HUES64 (cell line): ENCODE results near the gene KRT24.

Experiments
- H3K27ac ChIP-seq: 2 replicates; pipeline ENCODE4 v1.7.0; 2013; ENCODE audit warnings: low read depth, low read length, inconsistent platforms
- H3K27me3 ChIP-seq: 2 replicates; pipeline ENCODE4 v1.6.1; 2013; ENCODE audit warnings: mild to moderate bottlenecking, low read length; ENCODE audit not compliant: insufficient read depth
- H3K36me3 ChIP-seq: 2 replicates; pipeline ENCODE4 v1.6.1; 2013; ENCODE audit warnings: mild to moderate bottlenecking, low read length; ENCODE audit not compliant: insufficient read depth
- H3K4me1 ChIP-seq: 2 replicates; pipeline ENCODE4 v1.6.1; 2013; ENCODE audit warnings: mild to moderate bottlenecking, low read length, moderate library complexity; ENCODE audit not compliant: insufficient read depth
- H3K4me3 ChIP-seq: 2 replicates; pipeline ENCODE4 v1.5.1; 2013; ENCODE audit warnings: mild to moderate bottlenecking, low read length, moderate library complexity
- H3K9ac ChIP-seq: 2 replicates; pipeline ENCODE4 v1.6.1; 2013; ENCODE audit warnings: mild to moderate bottlenecking, low read depth, low read length
- H3K9me3 ChIP-seq: 2 replicates; pipeline ENCODE4 v1.6.1; 2013; ENCODE audit warnings: low read depth, low read length; ENCODE audit not compliant: insufficient read depth
- WGBS: fragments of 150-250, 120-280 bp; methylation state at CpG from one replicate; pipeline ENCODE4 v1.1.7; 2013; ENCODE audit warnings: missing lambda C conversion rate; 5-methylcytosine and 5-hydroxymethylcytosine counted together

Gene KRT24

GRCh38 chr17:40722241-40722640 lies 18.7 kb upstream of the KRT24 start:
- Histone ChIP-seq H3K27me3 (no peaks in the 10 kb centered on the region), H3K4me3 (no peak overlapping the region), H3K36me3 (no peaks in the 10 kb centered on the region), H3K9ac (no peak overlapping the region), H3K27ac (no peak overlapping the region), H3K9me3 (no peaks in the 10 kb centered on the region), H3K4me1 (no peaks in the 10 kb centered on the region)
- 79% methylated on average over 1 of the region's 1 CpG for WGBS

GRCh38 chr17:40720899-40721298 lies 17.3 kb upstream of the KRT24 start:
- Histone ChIP-seq H3K27me3 (no peaks in the 10 kb centered on the region), H3K4me1 (no peaks in the 10 kb centered on the region)
- 100% methylated on average over 1 of the region's 2 CpGs for WGBS

GRCh38 chr17:40718930-40719329 lies 15.4 kb upstream of the KRT24 start:
- WGBS: 87% methylated on average over 8 of the region's 8 CpGs
- H3K4me1 ChIP-seq: no peaks in the 10 kb centered on the region

More at GRCh38 chr17:40720899-40721298, 17.3 kb upstream of the KRT24 start:
- Histone ChIP-seq H3K4me3 (no peak overlapping the region), H3K9me3 (no peaks in the 10 kb centered on the region), H3K36me3 (no peaks in the 10 kb centered on the region), H3K27ac (no peak overlapping the region), H3K9ac (no peak overlapping the region)

GRCh38 chr17:40717776-40718175 lies 14.2 kb upstream of the KRT24 start:
- Histone ChIP-seq H3K4me3 (no peak overlapping the region), H3K9me3 (no peaks in the 10 kb centered on the region), H3K9ac (no peak overlapping the region), H3K36me3 (no peaks in the 10 kb centered on the region), H3K27ac (no peak overlapping the region), H3K4me1 (no peaks in the 10 kb centered on the region), H3K27me3 (no peaks in the 10 kb centered on the region)
- WGBS: 92% methylated on average over 3 of the region's 3 CpGs

More at GRCh38 chr17:40718930-40719329, 15.4 kb upstream of the KRT24 start:
- no peak overlapping the region for H3K27ac ChIP-seq
- no peaks in the 10 kb centered on the region for H3K9me3 ChIP-seq
- H3K27me3 ChIP-seq: no peaks in the 10 kb centered on the region
- H3K4me3 ChIP-seq: no peak overlapping the region
- no peak overlapping the region for H3K9ac ChIP-seq
- no peaks in the 10 kb centered on the region for H3K36me3 ChIP-seq

GRCh38 chr17:40714473-40714872 lies 10.9 kb upstream of the KRT24 start:
- Histone ChIP-seq H3K27ac (no peak overlapping the region), H3K4me3 (no peak overlapping the region), H3K36me3 (no peaks in the 10 kb centered on the region), H3K9ac (no peak overlapping the region), H3K9me3 (no peaks in the 10 kb centered on the region), H3K4me1 (no peaks in the 10 kb centered on the region), H3K27me3 (no peaks in the 10 kb centered on the region)
- 84% methylated on average over 6 of the region's 6 CpGs for WGBS

GRCh38 chr17:40707745-40708144 lies 4.2 kb upstream of the KRT24 start:
- WGBS: 85% methylated on average over 7 of the region's 7 CpGs
- Histone ChIP-seq H3K27me3 (no peaks in the 10 kb centered on the region), H3K4me3 (no peak overlapping the region), H3K36me3 (no peaks in the 10 kb centered on the region), H3K9me3 (no peaks in the 10 kb centered on the region), H3K27ac (no peak overlapping the region), H3K4me1 (no peaks in the 10 kb centered on the region), H3K9ac (no peak overlapping the region)

- Histone ChIP-seq H3K9ac (no peak overlapping the region), H3K27ac (no peak overlapping the region), H3K4me1 (no peaks in the 10 kb centered on the region), H3K9me3 (no peaks in the 10 kb centered on the region), H3K27me3 (no peaks in the 10 kb centered on the region), H3K4me3 (no peak overlapping the region), H3K36me3 (no peaks in the 10 kb centered on the region)
- 83% methylated on average over 3 of the region's 4 CpGs for WGBS
Observed at GRCh38 chr17:40705584-40705983, 2.0 kb upstream of the KRT24 start.

- Histone ChIP-seq H3K27me3 (no peaks in the 10 kb centered on the region), H3K27ac (no peak overlapping the region), H3K9me3 (no peaks in the 10 kb centered on the region), H3K9ac (no peak overlapping the region), H3K36me3 (no peaks in the 10 kb centered on the region), H3K4me3 (no peak overlapping the region), H3K4me1 (no peaks in the 10 kb centered on the region)
- WGBS: 96% methylated on average over 3 of the region's 3 CpGs
Observed at GRCh38 chr17:40702271-40702670, 1.3 kb downstream of the KRT24 start.

GRCh38 chr17:40699853-40700252 lies 3.7 kb downstream of the KRT24 start:
- no peak overlapping the region for H3K9ac ChIP-seq

GRCh38 chr17:40699371-40699770 lies 4.2 kb downstream of the KRT24 start:
- 90% methylated on average over 8 of the region's 9 CpGs for WGBS
- H3K27me3 ChIP-seq: no peaks in the 10 kb centered on the region
- H3K4me1 ChIP-seq: no peaks in the 10 kb centered on the region
- no peaks in the 10 kb centered on the region for H3K9me3 ChIP-seq
- H3K9ac ChIP-seq: no peak overlapping the region
- H3K27ac ChIP-seq: no peak overlapping the region
- H3K36me3 ChIP-seq: no peaks in the 10 kb centered on the region
- no peak overlapping the region for H3K4me3 ChIP-seq

More at GRCh38 chr17:40699853-40700252, 3.7 kb downstream of the KRT24 start:
- Histone ChIP-seq H3K4me1 (no peaks in the 10 kb centered on the region), H3K27me3 (no peaks in the 10 kb centered on the region), H3K9me3 (no peaks in the 10 kb centered on the region), H3K27ac (no peak overlapping the region), H3K4me3 (no peak overlapping the region), H3K36me3 (no peaks in the 10 kb centered on the region)
- WGBS: 89% methylated on average over 5 of the region's 5 CpGs

GRCh38 chr17:40697297-40697696 lies 6.3 kb downstream of the KRT24 start:
- H3K9ac ChIP-seq: no peak overlapping the region
- H3K27ac ChIP-seq: no peak overlapping the region
- H3K4me1 ChIP-seq: no peaks in the 10 kb centered on the region
- H3K36me3 ChIP-seq: no peaks in the 10 kb centered on the region
- 81% methylated on average over 7 of the region's 7 CpGs for WGBS
- no peaks in the 10 kb centered on the region for H3K9me3 ChIP-seq
- no peaks in the 10 kb centered on the region for H3K27me3 ChIP-seq
- H3K4me3 ChIP-seq: no peak overlapping the region

GRCh38 chr17:40696651-40697072 lies 6.9 kb downstream of the KRT24 start:
- 95% methylated on average over 3 of the region's 3 CpGs for WGBS
- Histone ChIP-seq H3K4me1 (no peaks in the 10 kb centered on the region), H3K27ac (no peak overlapping the region), H3K36me3 (no peaks in the 10 kb centered on the region), H3K4me3 (no peak overlapping the region), H3K27me3 (no peaks in the 10 kb centered on the region), H3K9me3 (no peaks in the 10 kb centered on the region), H3K9ac (no peak overlapping the region)
